GM12892 (cell line): ENCODE data around the gene IDS.

Source experiments
- POLR2A ChIP-seq: IDR thresholded peaks from 2 replicates; pipeline ENCODE4 v1.6.1; 2011; ENCODE audit warnings: low read depth, low read length, control low read depth
- POLR2AphosphoS5 ChIP-seq: IDR thresholded peaks from 2 replicates; pipeline ENCODE4 v1.6.1; 2011; ENCODE audit warnings: low read depth, low read length, control low read depth
- TAF1 ChIP-seq: IDR thresholded peaks from 2 replicates; pipeline ENCODE4 v1.6.1; 2011; ENCODE audit warnings: low read depth, mild to moderate bottlenecking, control low read depth, low read length, borderline replicate concordance

GRCh38 chrX:149540131-149540620 lies 35.1 kb upstream of the IDS start:
- no peak for TF ChIP-seq POLR2A
- TF ChIP-seq POLR2AphosphoS5: no peak
- TF ChIP-seq TAF1: no peak
